HEK293T (cell line): ENCODE measurements around the gene HCN3.

Experiments used
- BHLHE40 ChIP-seq: fragments of 450-650 bp; IDR thresholded peaks from 2 replicates; pipeline ENCODE4 v1.6.1; 2016; ENCODE audit warnings: mild to moderate bottlenecking, moderate library complexity, borderline replicate concordance
- CTBP1 ChIP-seq: fragments of 450-650 bp; IDR thresholded peaks from 2 replicates; pipeline ENCODE4 v1.6.1; 2016; ENCODE audit warnings: borderline replicate concordance
- ELF4 ChIP-seq: fragments of 450-650 bp; IDR thresholded peaks from 2 replicates; pipeline ENCODE4 v1.6.1; 2017; ENCODE audit warnings: antibody characterized with exemption
- FOXA1 ChIP-seq: fragments of 450-650 bp; IDR thresholded peaks from 2 replicates; pipeline ENCODE4 v1.6.1; 2016; ENCODE audit warnings: mild to moderate bottlenecking
- FOXM1 ChIP-seq: fragments of 450-650 bp; IDR thresholded peaks from 2 replicates; pipeline ENCODE4 v1.6.1; 2017; ENCODE audit warnings: mild to moderate bottlenecking, borderline replicate concordance
- HDGF ChIP-seq: fragments of 450-650 bp; IDR thresholded peaks from 2 replicates; pipeline ENCODE4 v1.6.1; 2017; ENCODE audit warnings: antibody characterized with exemption, borderline replicate concordance
- L3MBTL2 ChIP-seq: fragments of 450-650 bp; conservative IDR thresholded peaks from 2 replicates; pipeline ENCODE4 v1.6.1; 2016; ENCODE audit warnings: mild to moderate bottlenecking
- LEF1 ChIP-seq: fragments of 450-650 bp; IDR thresholded peaks from 2 replicates; pipeline ENCODE4 v1.6.1; 2017; ENCODE audit warnings: mild to moderate bottlenecking, borderline replicate concordance
- NFRKB ChIP-seq: fragments of 450-650 bp; IDR thresholded peaks from 2 replicates; pipeline ENCODE4 v1.6.1; 2016; ENCODE audit warnings: mild to moderate bottlenecking, moderate library complexity
- SP1 ChIP-seq: fragments of 450-650 bp; IDR thresholded peaks from 2 replicates; pipeline ENCODE4 v1.6.1; 2017
- SUZ12 ChIP-seq: fragments of 450-650 bp; IDR thresholded peaks from 2 replicates; pipeline ENCODE4 v1.6.1; 2016; ENCODE audit warnings: mild to moderate bottlenecking
- TARDBP ChIP-seq: fragments of 450-650 bp; IDR thresholded peaks from 2 replicates; pipeline ENCODE4 v1.6.1; 2016
- ZNF384 ChIP-seq: fragments of 450-650 bp; IDR thresholded peaks from 2 replicates; pipeline ENCODE4 v1.6.1; 2016

DNA sequence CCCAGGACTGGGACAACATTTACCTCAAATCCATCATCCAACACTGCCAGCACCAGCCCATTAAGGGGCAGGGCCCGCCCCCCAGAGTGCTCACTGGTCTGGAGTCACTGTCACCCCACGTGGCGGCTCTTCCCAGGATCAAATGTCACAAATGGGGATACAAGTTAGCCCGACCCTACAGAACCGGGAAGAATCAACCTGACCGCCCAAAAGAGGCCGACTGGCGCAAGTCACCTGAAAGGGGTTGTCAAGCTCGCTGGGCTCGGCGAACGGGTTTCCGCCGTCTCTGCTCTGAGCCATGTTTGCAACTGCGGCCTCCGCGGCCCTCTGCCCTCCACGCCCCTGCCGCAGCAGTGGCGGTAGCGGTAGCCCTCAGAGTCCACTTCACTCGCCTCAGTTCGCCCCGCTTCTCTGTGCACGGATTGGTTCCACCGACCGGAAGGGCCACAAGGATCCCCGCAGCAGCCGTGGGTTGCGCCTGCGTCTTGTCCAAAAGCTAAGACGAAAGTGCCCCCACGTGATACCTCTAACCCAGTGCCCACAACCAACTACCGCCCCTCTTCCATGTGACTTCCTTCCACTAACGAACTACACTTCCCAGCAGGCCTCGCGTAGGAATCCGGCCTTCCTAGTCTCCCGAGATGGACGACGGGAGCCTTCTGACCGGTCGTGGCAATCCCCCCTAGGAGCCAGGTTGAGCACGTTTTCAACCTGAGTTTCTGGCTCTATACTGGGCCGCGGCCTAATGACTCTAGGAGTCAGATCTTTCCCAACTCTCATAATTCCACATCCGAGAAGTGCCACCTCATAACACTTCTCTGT is 15.2 kb upstream of the HCN3 start, which contains the start of gene SCAMP3:
- no peak for TF ChIP-seq SUZ12
- TF ChIP-seq ELF4: peak; percentile 84; the same call in 1 of the 2 replicates
- peak; percentile 67 for TF ChIP-seq L3MBTL2
- no peak for TF ChIP-seq LEF1
- no peak for TF ChIP-seq FOXA1
- TF ChIP-seq SP1: no peak
- TF ChIP-seq TARDBP: no peak
- TF ChIP-seq CTBP1: no peak
- TF ChIP-seq ZNF384: no peak
- TF ChIP-seq FOXM1: no peak
- no peak for TF ChIP-seq BHLHE40
- TF ChIP-seq NFRKB: no peak
- TF ChIP-seq HDGF: no peak
